Mucosa of stomach (tissue), 1 donor: ENCODE data around the gene KRTAP12-3.
"Not testable (repeated sequence)": the region's sequence is repeated elsewhere in the genome, so short reads cannot be mapped to it uniquely, and the experiment has no call there.

Source experiments
- H3K27me3 ChIP-seq: one replicate; pipeline ENCODE4 v1.7.0; 2013; ENCODE audit warnings: mild to moderate bottlenecking, low read length; ENCODE audit not compliant: control insufficient read depth, insufficient read depth
- H3K36me3 ChIP-seq: one replicate; pipeline ENCODE4 v1.7.0; 2013; ENCODE audit warnings: low read length; ENCODE audit not compliant: control insufficient read depth, insufficient read depth
- H3K4me1 ChIP-seq: one replicate; pipeline ENCODE4 v1.7.0; 2013; ENCODE audit warnings: mild to moderate bottlenecking, low read length; ENCODE audit not compliant: control insufficient read depth, insufficient read depth
- H3K4me3 ChIP-seq: one replicate; pipeline ENCODE4 v1.7.0; 2013; ENCODE audit warnings: low read length
- H3K9ac ChIP-seq: one replicate; pipeline ENCODE4 v1.7.0; 2013; ENCODE audit warnings: mild to moderate bottlenecking, low read length, moderate library complexity
- H3K9me3 ChIP-seq: one replicate; pipeline ENCODE4 v1.7.0; 2013; ENCODE audit warnings: mild to moderate bottlenecking, low read length, moderate library complexity; ENCODE audit not compliant: control insufficient read depth
- donor health status: Pancreatic carcinoma.

Gene KRTAP12-3

GRCh38 chr21:44696572-44696971, 38.8 kb downstream of the KRTAP12-3 start:
- Histone ChIP-seq H3K4me3 (no peak overlapping the region), H3K27me3 (peaks cover 42% of the 10 kb centered on the region), H3K9me3 (no peaks in the 10 kb centered on the region), H3K4me1 (no peaks in the 10 kb centered on the region), H3K36me3 (no peaks in the 10 kb centered on the region), H3K9ac (no peak overlapping the region)

GRCh38 chr21:44697172-44697810, 39.6 kb downstream of the KRTAP12-3 start, which contains the start of gene KRTAP10-12:
KRTAP10-12 (plus strand) TSS chr21:44697172; CDS start chr21:44697202, 30 bp downstream.
- peaks cover 46% of the 10 kb centered on the region for H3K27me3 ChIP-seq
- H3K4me1 ChIP-seq, H3K36me3 ChIP-seq, H3K4me3 ChIP-seq, H3K9ac ChIP-seq, H3K9me3 ChIP-seq: not testable (repeated sequence)

GRCh38 chr21:44697811-44698734, 40.3 kb downstream of the KRTAP12-3 start:
- Histone ChIP-seq H3K36me3 (no peaks in the 10 kb centered on the region), H3K27me3 (peaks cover 54% of the 10 kb centered on the region), H3K4me1 (no peaks in the 10 kb centered on the region), H3K9me3 (no peaks in the 10 kb centered on the region), H3K9ac (no peak overlapping the region), H3K4me3 (no peak overlapping the region)

DNA sequence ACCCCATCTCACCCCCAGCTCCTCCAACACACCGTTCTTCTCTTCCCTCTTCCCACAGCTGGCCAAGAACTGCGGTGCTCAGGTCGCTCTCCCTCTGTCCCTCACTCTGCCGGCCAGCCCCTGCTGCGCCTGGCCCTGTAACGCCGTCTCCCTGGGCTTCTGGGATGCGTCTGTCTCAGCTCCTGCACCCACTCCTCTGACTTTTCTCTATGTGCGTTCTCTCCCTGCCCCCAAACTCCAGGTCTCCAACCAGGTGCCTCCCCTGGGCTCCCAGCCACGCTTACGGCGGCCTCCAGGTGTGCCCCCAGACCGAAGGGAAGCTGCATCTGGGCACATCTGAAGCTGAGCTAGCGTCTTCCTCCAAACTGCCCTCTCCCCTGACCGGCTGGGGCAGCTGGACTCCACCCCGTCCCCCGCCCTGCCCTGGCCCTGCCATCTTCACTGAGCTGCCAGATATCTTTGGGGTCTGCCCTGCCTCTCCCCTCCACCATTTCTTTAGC, 41.8 kb downstream of the KRTAP12-3 start:
- peaks cover 68% of the 10 kb centered on the region for H3K27me3 ChIP-seq
- no peak overlapping the region for H3K4me3 ChIP-seq
- no peaks in the 10 kb centered on the region for H3K9me3 ChIP-seq
- no peak overlapping the region for H3K9ac ChIP-seq
- no peaks in the 10 kb centered on the region for H3K36me3 ChIP-seq
- H3K4me1 ChIP-seq, result no peaks in the 10 kb centered on the region

DNA sequence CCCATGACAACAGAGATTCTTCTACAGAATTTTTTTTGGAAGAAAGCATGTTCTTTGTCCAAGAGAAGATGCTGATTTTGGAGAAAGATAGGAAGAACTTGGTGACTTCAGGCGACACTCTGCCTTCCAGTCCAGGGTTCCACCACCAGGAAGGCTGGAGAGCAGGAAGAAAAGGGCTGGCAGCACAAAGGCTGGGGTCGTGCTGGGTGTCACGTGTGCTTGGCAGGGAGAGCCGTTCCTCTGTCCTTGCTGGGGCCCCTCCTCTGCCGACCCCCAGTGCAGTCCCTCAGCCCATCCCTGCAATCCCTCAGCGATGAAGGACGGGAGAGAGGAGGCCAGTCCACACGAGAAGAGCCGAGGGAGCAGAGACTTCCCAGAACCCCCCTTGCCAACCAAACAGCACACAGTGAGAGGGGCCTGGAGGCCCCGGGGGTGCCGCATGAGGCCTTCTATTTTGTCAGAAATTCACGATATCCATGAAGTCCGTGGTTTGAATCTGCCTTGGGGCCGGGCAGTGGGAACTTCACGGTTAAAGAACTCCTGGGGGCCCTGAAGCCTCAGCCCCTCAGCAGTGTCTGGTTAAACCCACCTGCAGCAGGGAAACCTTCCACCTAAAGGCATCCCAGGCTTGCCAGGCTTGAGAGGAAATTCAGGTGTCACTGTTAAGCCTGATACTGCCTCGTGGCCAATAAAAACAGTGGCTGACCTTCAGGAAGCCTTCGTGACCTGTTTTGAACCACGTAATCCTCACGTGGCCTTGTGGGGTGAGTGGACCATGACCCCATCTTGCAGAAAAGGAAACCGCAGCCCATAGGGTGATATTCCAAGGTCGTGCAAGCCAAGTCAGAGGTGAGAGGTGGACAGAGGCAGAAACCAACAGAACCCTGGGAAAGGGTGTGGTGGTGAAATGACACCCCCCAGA, 42.6 kb downstream of the KRTAP12-3 start:
- H3K4me3 ChIP-seq, result no peak overlapping the region
- no peak overlapping the region for H3K9ac ChIP-seq
- no peaks in the 10 kb centered on the region for H3K9me3 ChIP-seq
- no peaks in the 10 kb centered on the region for H3K4me1 ChIP-seq
- peaks cover 69% of the 10 kb centered on the region for H3K27me3 ChIP-seq
- no peaks in the 10 kb centered on the region for H3K36me3 ChIP-seq

DNA sequence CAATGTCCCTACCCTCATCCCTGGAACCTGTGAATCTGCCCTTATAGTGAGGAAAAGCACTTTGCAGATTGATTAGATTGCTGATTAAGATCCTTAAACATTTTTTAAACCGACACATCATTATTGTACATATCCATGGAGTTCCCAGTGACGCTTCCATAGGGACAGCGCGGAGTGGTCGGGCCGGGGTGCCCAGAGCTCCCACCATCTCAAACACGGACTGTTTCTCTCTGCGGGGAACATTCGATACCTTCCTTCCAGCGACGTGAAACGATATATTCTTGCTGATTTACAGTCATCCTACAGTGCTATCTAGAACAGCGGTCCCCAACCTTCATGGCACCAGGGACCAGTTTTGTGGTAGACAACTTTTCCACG, 43.3 kb downstream of the KRTAP12-3 start:
- H3K9me3 ChIP-seq, result no peaks in the 10 kb centered on the region
- no peak overlapping the region for H3K9ac ChIP-seq
- H3K27me3 ChIP-seq, result peaks cover 65% of the 10 kb centered on the region

DNA sequence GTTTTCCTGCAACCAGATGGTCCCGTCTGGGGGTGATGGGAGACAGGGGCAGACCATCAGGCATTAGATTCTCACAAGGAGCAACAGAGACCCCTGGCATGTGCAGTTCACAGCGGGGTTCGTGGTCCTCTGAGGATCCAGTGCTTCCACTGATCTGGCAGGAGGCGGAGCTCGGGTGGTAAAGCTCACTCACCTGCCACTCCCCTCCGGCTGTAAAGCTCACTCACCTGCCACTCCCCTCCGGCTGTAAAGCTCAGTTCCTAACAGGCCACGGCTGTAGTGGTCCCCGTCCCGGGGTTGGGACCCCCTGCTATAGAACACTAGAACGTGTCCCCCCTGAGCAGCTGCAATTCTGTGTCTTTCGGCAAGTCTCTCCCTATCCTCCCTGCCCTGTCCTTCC, 43.8 kb downstream of the KRTAP12-3 start:
- no peak overlapping the region for H3K4me3 ChIP-seq
- H3K9ac ChIP-seq, result no peak overlapping the region
- H3K9me3 ChIP-seq, result no peaks in the 10 kb centered on the region
- no peaks in the 10 kb centered on the region for H3K36me3 ChIP-seq
- H3K27me3 ChIP-seq, result peaks cover 65% of the 10 kb centered on the region
- H3K4me1 ChIP-seq, result no peaks in the 10 kb centered on the region

More for the DNA sequence above, 43.3 kb downstream of the KRTAP12-3 start:
- Histone ChIP-seq H3K4me3 (no peak overlapping the region), H3K36me3 (no peaks in the 10 kb centered on the region), H3K4me1 (no peaks in the 10 kb centered on the region)

GRCh38 chr21:44702111-44702972, 44.6 kb downstream of the KRTAP12-3 start:
- H3K36me3 ChIP-seq, result no peaks in the 10 kb centered on the region
- H3K9me3 ChIP-seq, result no peaks in the 10 kb centered on the region
- no peaks in the 10 kb centered on the region for H3K4me1 ChIP-seq
- H3K4me3 ChIP-seq, result no peak overlapping the region
- H3K27me3 ChIP-seq, result peaks cover 68% of the 10 kb centered on the region
- H3K9ac ChIP-seq, result no peak overlapping the region

DNA sequence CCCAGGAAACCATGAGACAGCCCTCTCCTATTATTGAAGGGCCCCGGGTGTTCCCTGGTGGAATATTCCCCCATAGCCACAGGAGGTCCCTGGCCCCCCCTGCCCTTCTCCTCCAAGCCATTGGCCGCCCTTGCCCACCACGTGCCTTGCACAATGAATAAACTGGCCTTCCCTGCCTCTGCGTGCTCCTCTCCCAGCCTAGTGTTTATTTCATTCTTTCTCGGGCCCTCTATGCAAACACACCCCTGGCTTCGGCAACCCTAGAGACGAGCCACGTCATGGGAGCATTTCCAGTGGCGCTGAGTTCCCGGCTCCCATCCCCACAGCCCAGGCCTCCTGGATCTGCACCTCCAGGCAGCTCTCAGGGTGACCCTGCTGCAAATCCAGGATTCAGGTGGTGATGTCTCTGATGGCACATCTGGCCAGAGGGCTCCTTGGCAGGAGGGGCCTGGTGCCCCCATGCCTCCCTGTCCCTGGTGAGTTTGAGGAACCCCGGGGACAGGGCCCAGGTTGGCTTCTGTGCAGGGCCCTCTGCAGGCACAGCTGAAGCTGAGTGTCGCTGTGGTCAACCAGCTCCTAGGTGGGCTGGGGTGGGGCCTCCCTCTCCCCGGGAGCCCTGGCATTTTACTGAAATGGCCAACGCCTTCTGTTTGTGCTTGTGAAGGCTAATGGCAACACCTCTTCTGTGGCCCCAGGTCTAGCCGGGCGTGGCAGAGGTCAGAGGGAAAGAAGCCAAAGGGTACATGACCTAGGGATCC, 45.4 kb downstream of the KRTAP12-3 start:
- Histone ChIP-seq H3K9me3 (no peaks in the 10 kb centered on the region), H3K9ac (no peak overlapping the region), H3K4me1 (no peaks in the 10 kb centered on the region), H3K27me3 (peaks cover 68% of the 10 kb centered on the region), H3K36me3 (no peaks in the 10 kb centered on the region), H3K4me3 (no peak overlapping the region)

DNA sequence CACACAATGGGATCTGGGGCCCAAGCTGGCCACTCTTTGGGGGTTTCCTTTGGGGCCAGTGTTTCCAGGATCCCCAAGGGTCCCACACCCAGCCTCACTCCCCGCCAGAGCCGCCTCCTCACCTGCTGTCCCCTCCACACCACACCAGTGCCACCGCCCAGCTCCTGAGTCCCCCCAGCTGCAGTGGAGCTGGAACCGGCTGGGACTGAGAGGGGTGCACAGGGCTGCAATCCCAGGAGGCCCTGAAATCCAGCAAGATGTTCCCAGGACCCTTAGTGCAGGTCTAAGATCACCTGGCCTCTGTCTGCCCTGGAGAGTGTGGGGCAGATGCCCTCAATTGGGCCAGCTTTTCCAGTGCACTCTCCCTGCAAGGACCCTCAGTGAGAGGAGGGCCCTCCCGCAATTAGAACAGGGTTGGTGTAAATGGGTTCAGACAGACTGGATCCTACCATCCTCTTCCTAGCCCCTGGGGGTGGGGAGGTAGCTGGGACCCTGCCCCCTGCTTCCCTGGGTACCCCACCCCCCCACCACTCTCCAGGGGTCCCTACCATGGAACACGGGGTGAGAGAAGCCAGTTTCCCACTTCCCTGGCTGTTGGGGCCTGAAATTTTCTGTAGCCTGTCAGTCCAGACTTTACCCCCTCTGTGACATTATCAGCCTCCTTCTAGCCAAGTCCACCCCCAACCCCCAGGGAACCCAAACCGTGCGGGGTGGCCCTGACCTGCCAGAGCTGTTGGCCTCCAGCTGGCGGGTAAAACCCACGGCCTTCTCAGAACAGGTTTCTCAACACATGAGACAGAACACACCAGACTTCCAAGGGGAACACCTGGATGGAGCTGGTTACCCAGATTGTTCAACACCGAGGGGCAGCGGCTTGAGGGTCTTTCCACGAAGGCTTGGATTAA, 46.3 kb downstream of the KRTAP12-3 start:
- no peaks in the 10 kb centered on the region for H3K9me3 ChIP-seq

More for the DNA sequence above, 46.3 kb downstream of the KRTAP12-3 start:
- no peaks in the 10 kb centered on the region for H3K4me1 ChIP-seq
- H3K36me3 ChIP-seq, result no peaks in the 10 kb centered on the region
- no peak overlapping the region for H3K4me3 ChIP-seq
- peaks cover 72% of the 10 kb centered on the region for H3K27me3 ChIP-seq
- H3K9ac ChIP-seq, result no peak overlapping the region
